AG04450 (cell line): ENCODE results near the gene MPIG6B. TPM values are rescaled to one million over a fixed set of nuclear protein-coding genes. Genes with fewer than 3 reads are reported as not detected.

ENCODE experiments used
- CTCF ChIA-PET: fragments of 300-600, 350-600 bp; formaldehyde crosslinking; extraction: SDS; loops from one replicate; lab custom pipeline; 2022; ENCODE audit warnings: antibody characterized with exemption, inconsistent platforms; lab: Charles Lee
- POLR2A ChIA-PET: fragments of 350-600 bp; formaldehyde crosslinking; extraction: SDS; loops from one replicate; lab custom pipeline; 2021; ENCODE audit warnings: antibody characterized with exemption, inconsistent platforms; lab: Yijun Ruan, JAX
- DNase-seq: peaks from one replicate; pipeline ENCODE4 v3.0.0-alpha.2; 2011; ENCODE audit warnings: low read depth, low spot score
- H3K27ac ChIP-seq: one replicate; pipeline ENCODE4 v1.5.1; 2012; ENCODE audit warnings: low read depth, low read length, control low read depth
- H3K27me3 ChIP-seq: one replicate; pipeline ENCODE4 v1.6.0; 2012; ENCODE audit warnings: low read length; ENCODE audit not compliant: control insufficient read depth, insufficient read depth
- H3K4me3 ChIP-seq: 2 replicates; pipeline ENCODE4 v1.5.1; 2011; ENCODE audit warnings: mild to moderate bottlenecking, low read depth, low read length, control low read depth
- H3K9me3 ChIP-seq: 2 replicates; pipeline ENCODE4 v1.5.1; 2012; ENCODE audit warnings: low read length; ENCODE audit not compliant: control insufficient read depth, insufficient read depth
- CTCF ChIP-seq: IDR thresholded peaks from 2 replicates; pipeline ENCODE4 v1.5.1; 2011; ENCODE audit warnings: low read depth, low read length, control low read depth, inconsistent platforms
- polyA plus RNA-seq: library from polyadenylated mRNA; depleted of rRNA; stranded (reverse); fragments of >200 nt; gene quantifications from 2 replicates; pipeline ENCODE4 v1.2.3, GENCODE V29; 2011

The MPIG6B gene
- polyA plus RNA-seq, 1 experiment: not detected

- DNase-seq: no peak
- H3K4me3 ChIP-seq: no peak overlapping the region
These were observed 42.4 kb downstream of the MPIG6B start for GRCh38 chr6:31765559-31765909.

GRCh38 chr6:31765910-31766794 lies 43.0 kb downstream of the MPIG6B start:
- POLR2A ChIA-PET: interaction anchor here (0.6 to 1.0 kb wide), 2 partner anchors 56 to 61 kb away, joined by 3 to 4 read pairs; partner anchors contain the start of gene HSPA1B
- no peak overlapping the region for H3K27ac ChIP-seq
- peak overlapping the region; percentile 50 for H3K4me3 ChIP-seq
- no peaks in the 10 kb centered on the region for H3K27me3 ChIP-seq
- CTCF ChIA-PET: interaction anchor here (0.9 to 1.1 kb wide), 2 partner anchors 25 to 30 kb away, joined by 3 read pairs; no protein-coding TSS in a partner anchor
- no peak for DNase-seq
- no peak for TF ChIP-seq CTCF
- H3K9me3 ChIP-seq: no peaks in the 10 kb centered on the region; the same call in 1 of the 2 replicates

More at GRCh38 chr6:31765559-31765909, 42.4 kb downstream of the MPIG6B start:
- POLR2A ChIA-PET: no interaction called here
- Histone ChIP-seq H3K9me3 (no peaks in the 10 kb centered on the region; the same call in 1 of the 2 replicates), H3K27ac (no peak overlapping the region), H3K27me3 (no peaks in the 10 kb centered on the region)
- CTCF ChIA-PET: interaction anchor here (1.1 kb wide), 1 partner anchor 26 kb away, joined by 3 read pairs; no protein-coding TSS in a partner anchor
- TF ChIP-seq CTCF: no peak

- no peak for TF ChIP-seq CTCF
- POLR2A ChIA-PET: interaction anchor here (1.0 kb wide), 1 partner anchor 55 kb away, joined by 3 read pairs; no protein-coding TSS in a partner anchor
- Histone ChIP-seq H3K27ac (no peak overlapping the region), H3K9me3 (no peaks in the 10 kb centered on the region; the same call in 1 of the 2 replicates), H3K27me3 (no peaks in the 10 kb centered on the region), H3K4me3 (no peak overlapping the region)
- CTCF ChIA-PET: no interaction called here
- DNase-seq: no peak
These were observed 44.0 kb downstream of the MPIG6B start for GRCh38 chr6:31767096-31767645.

- ChIA-PET POLR2A (interaction anchor here (0.5 to 1.4 kb wide), 2 partner anchors 59 to 94 kb away, joined by 3 read pairs; partner anchors contain the start of gene HSPA1B), CTCF (interaction anchor here (0.9 to 2.3 kb wide), 7 partner anchors 10 to 87 kb away, joined by 4 to 20 read pairs (median 7); partner anchors contain the start of genes LY6G5C and MSH5)
- H3K4me3 ChIP-seq: no peak overlapping the region
- no peaks in the 10 kb centered on the region for H3K27me3 ChIP-seq
- H3K27ac ChIP-seq: no peak overlapping the region
- DNase-seq: no peak
- TF ChIP-seq CTCF: no peak
- no peaks in the 10 kb centered on the region; the same call in 1 of the 2 replicates for H3K9me3 ChIP-seq
These were observed 45.4 kb downstream of the MPIG6B start for GRCh38 chr6:31768363-31769257.
